ENCODE results near the gene TMEM213.

The TMEM213 gene

GRCh38 chr7:138872576-138872975 lies 74.8 kb downstream of the TMEM213 start:
- in situ Hi-C loops (cut with MboI; ENCODE audit: low sequenced_read_pairs): no loop called here

DNA sequence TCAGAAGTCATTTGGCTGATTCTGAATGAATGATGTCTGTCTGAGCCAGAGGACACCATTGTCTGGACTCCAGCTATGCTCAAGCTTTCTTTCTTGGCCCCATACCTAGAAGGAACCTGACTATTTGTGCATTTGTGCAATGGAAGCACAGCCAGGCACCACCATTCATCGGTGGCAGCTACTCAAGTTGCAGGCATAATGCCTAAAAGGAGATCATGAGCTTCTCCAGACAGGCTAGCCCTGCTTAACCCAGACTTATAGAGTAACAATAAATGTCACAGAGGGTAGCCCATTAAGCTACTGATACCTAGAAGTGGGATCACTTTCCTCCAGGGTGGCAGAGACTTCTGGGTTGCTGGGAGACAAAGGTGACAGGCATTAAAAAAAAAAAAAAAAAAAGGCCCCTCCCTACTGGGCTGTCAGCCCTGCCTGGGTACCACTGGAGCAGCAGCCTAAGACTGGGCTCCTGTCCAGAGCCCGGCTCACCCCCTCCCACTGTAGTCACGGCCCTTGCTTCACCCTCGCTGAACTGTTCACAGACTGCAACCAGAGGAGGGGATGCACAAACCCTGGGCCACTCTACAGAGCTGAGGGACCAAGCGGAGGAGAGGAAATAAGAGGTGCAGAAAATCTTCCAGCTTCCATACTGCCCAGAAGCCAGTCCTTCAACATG lies 75.6 kb downstream of the TMEM213 start:
- in situ Hi-C loops (cut with MboI; ENCODE audit: low sequenced_read_pairs): no loop called here

GRCh38 chr7:138875794-138876193 lies 78.0 kb downstream of the TMEM213 start:
- in situ Hi-C loops (cut with MboI; ENCODE audit: low sequenced_read_pairs): no loop called here

- in situ Hi-C loops (cut with MboI; ENCODE audit: low sequenced_read_pairs): no loop called here
Measured at GRCh38 chr7:138876326-138876725, 78.5 kb downstream of the TMEM213 start.

GRCh38 chr7:138878051-138878450 lies 80.3 kb downstream of the TMEM213 start:
- in situ Hi-C loops (cut with MboI; ENCODE audit: low sequenced_read_pairs): no loop called here

DNA sequence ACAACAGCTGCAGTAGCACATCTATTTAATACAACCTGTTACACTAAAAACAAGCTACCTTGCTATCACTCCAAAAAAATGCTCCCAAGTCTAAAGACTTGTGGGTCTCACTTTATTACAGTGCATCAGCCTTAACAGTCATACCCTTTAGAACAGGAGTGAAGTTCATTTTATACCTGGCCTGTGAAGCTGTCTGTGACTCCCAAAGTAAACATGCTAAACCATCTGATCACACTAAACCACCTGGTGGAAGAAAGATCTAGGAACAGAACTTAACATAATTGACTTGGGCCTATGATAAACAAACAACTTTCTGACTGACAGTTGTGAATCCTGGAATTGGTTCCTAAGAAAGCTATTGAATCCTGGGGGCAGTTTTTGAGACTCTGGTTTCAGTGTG lies 81.1 kb downstream of the TMEM213 start:
- in situ Hi-C loops (cut with MboI; ENCODE audit: low sequenced_read_pairs): no loop called here

DNA sequence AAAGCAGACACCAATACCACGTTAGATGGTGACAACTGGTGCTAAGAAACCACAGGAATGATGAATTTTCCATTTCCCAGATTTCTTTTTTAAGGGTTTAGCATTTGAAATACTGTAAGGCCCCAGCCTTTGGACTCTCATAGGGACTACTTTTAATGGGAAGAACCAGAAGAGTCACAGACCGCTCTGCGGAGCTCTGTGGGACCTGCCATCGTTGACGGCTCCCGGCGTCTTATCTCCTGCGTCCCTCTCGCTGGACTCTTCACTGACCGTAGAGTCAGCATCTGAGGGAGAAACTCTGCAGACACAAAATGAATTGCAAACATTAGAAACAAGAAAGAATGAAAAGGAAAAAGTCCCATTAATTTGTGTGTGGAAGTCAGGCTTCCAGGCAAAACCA lies 81.6 kb downstream of the TMEM213 start:
- in situ Hi-C loops (cut with MboI; ENCODE audit: low sequenced_read_pairs): no loop called here

- in situ Hi-C loops (cut with MboI; ENCODE audit: low sequenced_read_pairs): no loop called here
Measured at GRCh38 chr7:138880881-138881578, 83.2 kb downstream of the TMEM213 start.

DNA sequence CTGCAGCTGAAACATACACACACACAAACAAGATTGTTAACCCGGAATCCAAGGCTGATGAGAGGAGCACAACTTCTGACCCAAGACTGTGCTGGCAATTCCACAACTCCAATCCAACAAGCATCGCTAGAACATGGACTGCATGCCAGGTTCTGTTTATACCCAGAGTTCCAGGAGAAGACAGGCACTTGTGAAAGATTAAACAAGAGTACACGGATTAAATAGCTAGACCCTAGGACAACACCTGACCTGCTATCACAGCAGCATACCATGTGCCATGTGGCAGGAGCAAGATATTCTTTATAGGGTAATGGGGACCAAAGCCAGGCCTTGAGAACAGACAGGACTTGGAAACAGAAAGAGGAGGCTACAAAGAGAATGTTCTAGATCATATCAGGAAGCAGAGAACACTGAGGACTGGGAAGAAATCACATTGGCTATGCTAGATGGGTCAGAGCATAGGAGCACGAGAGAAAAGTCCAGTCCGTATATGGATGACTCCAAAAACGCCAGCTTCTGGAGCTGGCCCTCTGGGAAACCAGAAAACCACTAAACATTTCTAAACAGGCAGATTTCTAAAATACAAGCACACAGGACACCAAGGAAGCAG lies 83.9 kb downstream of the TMEM213 start:
- in situ Hi-C loops (cut with MboI; ENCODE audit: low sequenced_read_pairs): no loop called here

- in situ Hi-C loops (cut with MboI; ENCODE audit: low sequenced_read_pairs): no loop called here
Measured at GRCh38 chr7:138882249-138882648, 84.5 kb downstream of the TMEM213 start.

DNA sequence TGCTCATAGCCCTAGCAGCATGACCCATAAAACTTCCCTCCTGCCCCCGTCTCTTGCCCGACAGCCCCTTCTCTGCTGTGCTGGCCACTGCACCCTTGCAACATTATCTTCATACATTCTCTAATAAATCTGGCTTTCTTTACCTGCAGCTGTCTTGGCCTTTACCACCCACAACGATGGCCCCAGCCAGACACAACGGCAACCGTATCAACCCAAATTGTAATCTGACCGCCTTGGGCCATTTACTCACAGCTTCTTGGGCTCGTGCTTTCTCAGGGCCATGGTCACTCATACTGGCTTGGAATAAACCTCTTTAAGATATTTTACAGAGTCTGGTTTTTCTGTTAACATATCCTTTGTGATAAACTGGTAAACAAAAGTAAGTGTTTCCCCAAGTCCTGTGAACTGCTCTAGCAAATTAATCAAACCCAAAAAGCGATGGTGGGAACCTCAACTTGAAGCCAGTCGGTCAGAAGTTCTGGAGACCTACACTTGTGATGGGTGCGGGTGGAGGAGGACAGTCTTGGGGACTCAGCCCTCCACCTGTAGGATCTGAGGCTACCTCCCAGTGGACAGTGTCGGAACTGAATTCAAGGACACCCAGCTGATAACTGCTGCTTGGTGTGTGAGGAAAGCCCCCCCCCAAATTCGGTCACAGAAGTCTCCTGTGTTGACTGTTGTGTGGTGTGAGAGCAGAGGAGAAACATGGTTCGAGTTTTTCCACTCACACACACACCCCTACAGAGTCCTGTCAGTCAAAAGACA lies 87.8 kb downstream of the TMEM213 start:
- in situ Hi-C loops (cut with MboI; ENCODE audit: low sequenced_read_pairs): no loop called here

- in situ Hi-C loops (cut with MboI; ENCODE audit: low sequenced_read_pairs): no loop called here
Measured at GRCh38 chr7:138886501-138886917, 88.7 kb downstream of the TMEM213 start.

GRCh38 chr7:138887085-138887710 lies 89.4 kb downstream of the TMEM213 start:
- in situ Hi-C loops (cut with MboI; ENCODE audit: low sequenced_read_pairs): no loop called here
